HG02642 (cell line): Measurements from ENCODE around the gene UBXN4.
"Not testable (repeated sequence)": the region's sequence is repeated elsewhere in the genome, so short reads cannot be mapped to it uniquely, and the experiment has no call there.

Experiments used
- ATAC-seq: cut with Tn5 transposase; IDR thresholded peaks from one replicate; pipeline ENCODE4 v1.9.1; 2021; ENCODE audit warnings: mild to moderate bottlenecking; ENCODE audit not compliant: unreplicated experiment, poor library complexity

Gene UBXN4, protein sequence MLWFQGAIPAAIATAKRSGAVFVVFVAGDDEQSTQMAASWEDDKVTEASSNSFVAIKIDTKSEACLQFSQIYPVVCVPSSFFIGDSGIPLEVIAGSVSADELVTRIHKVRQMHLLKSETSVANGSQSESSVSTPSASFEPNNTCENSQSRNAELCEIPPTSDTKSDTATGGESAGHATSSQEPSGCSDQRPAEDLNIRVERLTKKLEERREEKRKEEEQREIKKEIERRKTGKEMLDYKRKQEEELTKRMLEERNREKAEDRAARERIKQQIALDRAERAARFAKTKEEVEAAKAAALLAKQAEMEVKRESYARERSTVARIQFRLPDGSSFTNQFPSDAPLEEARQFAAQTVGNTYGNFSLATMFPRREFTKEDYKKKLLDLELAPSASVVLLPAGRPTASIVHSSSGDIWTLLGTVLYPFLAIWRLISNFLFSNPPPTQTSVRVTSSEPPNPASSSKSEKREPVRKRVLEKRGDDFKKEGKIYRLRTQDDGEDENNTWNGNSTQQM

DNA sequence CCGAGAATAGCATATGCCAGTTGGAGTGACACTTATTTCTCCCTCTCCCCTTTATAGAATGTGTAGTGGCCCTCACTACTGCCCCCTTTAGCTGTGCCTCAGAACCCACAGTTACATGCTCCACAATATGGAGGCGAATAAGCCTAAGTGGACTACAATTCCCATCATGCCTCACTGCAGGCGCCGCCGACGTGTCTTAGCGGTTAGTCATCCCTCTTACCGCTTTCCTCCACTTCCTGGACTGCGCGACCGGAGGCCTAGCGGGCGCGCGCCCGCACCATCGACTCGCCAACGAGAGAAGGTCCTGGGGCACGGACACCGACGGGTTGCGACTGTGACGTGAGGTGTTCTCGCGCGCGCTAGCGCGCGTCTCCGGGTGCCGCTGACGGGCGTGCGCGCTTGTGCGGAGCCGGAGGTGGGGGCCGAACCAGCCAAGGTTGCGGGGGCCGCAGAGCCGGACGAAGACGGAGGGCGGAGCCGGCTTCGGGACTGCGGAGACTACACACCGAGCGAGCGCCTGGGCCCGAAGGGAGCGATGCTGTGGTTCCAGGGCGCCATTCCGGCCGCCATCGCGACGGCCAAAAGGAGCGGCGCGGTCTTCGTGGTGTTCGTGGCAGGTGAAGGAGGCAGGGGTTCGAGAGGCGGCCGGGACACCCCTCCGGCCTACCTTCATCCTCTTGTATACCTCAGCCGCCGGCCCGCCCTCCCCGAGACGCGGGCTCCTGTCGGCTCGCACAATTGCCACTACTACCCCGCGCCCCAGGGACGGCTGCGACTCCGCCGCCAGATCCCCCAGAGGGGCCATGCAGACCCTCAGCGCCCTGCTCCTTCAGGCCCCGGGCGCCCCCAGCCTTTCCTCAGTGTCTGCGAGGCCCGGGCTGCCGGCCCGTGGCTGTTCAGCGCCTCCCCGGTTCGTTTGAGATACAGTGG is at the start of gene UBXN4:
TSS of gene UBXN4 (plus strand) at position 461 of the 930 bp plus-strand sequence. CDS start at position 536, 75 bp downstream.
- peak; percentile 91 for ATAC-seq

DNA sequence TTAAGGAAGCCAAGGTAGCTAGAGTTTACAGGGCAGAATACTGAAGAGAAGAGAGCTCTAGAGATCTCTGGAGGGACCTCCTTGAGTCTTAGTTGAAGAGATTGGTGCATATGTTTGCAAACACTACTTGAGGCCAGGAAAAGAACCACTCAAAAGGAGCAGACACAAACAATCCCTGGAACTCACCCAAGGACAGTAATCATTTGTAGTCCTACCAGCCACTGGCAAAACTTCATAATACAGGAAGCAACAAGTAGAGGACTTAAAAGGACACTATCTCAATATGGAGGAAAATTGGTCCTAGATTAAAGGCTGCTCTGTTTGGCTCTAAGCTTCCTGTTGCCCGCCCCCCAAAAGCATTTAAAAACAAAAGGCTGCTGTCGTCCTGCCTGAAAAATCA is 46.9 kb upstream of the UBXN4 start:
- no peak for ATAC-seq

DNA sequence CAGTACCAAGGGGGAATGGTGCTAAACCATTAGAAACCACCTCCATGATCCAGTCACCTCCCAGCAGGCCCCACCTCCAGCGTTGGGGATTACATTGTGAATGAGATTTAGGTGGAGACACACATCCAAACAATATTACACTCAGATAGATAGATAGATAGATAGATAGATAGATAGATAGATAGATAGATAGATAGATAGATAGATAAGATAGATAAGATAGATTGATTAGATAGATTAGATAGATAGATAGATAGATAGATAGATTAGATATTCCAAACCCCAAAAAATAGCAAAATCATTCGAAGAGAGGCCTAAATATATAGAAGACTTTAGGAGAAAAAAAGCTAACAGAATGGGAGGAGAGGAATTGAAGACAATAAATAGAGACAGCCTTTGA is 42.8 kb upstream of the UBXN4 start:
- no peak for ATAC-seq

DNA sequence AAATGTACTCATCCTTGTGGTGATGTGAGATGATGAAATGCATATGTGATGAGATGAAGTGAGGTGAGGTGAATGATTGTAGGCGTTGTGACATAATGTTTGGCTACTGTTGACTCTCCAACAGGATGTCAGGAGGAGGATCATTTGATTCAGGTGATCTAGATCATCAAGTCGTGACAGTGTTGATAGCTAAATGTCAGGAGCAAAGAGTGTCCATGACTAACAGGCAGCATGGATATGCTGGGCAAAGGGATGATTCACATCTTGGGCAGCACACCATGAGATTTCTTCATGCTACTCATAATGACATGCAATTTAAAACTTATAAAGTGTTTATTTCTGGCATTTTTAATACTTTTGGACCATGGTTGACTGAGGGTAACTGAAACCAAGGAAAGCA is 40.2 kb upstream of the UBXN4 start:
- no peak for ATAC-seq

DNA sequence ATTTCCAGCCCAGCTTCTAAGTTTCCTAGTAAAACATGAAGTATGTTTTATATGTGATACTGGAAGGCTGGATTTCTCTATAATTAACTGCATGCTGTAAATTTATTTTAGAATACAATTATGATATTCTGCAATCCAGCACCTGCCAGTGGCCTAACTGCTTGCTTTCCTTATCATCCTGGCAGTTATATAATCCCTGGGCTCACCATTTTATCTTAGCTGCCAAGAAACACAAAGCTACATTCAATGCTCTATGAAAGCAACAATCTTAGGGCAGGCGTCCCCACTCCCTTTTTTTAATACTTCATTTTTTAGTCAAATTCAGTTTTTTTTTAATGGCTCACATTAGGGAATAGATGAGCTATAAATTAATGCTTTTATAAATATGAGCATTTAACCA is 38.4 kb upstream of the UBXN4 start:
- no peak for ATAC-seq

DNA sequence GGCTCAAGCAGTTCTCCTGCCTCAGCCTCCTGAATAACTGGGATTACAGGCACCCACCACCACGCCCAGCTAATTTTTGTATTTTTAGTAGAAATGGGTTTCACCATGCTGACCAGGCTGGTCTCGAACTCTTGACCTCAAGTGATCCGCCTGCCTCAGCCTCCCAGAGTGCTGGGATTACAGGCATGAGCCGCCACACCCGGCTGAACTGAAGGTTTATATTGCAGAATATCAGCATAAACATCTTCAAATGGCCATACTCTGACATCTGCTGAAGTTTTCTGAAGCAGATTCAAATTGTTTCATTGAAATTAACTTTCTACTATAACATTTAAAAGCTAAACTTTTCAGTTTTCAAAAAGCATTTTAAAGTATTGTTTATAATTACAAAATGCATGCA is 37.6 kb upstream of the UBXN4 start:
- ATAC-seq, result not testable (repeated sequence)

DNA sequence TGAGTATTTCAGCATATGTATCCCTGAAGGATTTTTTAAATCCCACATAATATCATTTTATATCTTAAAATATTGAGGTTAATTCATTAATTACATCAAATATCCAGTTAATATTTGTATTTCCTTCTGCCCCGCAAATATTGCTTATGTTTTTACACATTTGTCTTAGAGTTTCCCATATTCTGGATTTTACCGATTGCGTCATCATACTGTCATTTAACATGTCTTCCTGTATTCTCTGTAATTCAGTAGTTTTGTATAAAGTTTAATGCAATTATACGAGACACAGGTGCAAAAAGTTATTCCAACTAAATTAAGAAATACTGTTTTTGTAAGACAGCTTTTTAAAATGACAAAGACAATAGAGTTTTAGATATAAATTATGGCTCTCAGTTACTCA is 33.5 kb upstream of the UBXN4 start:
- ATAC-seq, result no peak

DNA sequence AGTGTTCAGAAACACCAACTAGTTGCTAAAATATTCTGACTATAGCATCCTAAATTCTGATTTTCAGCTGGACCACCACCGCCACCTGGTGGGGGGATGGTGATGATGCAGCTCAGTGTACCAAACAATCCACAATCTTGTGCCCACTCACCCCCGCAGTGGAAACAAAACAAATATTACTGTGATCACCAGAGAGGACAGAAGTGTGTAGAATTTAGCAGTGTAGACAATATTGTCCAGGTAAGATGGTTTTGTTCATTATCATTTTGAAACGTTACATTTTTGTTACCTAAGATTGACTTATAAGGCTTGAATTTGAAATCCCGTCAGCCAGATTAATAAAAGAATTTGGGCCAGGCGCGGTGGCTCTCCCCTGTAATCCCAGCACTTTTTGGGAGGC is 31.7 kb upstream of the UBXN4 start:
- ATAC-seq, result no peak

DNA sequence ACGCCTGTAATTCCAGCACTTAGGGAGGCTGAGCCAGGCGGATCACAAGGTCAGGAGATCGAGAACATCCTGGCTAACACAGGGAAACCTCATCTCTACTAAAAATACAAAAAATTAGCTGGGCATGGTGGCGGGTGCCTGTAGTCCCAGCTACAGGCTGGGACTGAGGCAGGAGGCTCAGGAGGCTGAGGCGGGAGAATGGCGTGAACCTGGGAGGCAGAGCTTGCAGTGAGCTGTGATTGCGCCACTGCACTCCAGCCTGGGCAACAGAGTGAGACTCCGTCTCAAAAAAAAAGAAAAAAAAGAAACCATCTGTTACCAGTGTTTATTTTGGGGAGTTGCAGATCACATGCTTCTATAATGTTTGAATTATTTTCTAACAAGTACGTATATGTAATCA is 26.6 kb upstream of the UBXN4 start:
- not testable (repeated sequence) for ATAC-seq

DNA sequence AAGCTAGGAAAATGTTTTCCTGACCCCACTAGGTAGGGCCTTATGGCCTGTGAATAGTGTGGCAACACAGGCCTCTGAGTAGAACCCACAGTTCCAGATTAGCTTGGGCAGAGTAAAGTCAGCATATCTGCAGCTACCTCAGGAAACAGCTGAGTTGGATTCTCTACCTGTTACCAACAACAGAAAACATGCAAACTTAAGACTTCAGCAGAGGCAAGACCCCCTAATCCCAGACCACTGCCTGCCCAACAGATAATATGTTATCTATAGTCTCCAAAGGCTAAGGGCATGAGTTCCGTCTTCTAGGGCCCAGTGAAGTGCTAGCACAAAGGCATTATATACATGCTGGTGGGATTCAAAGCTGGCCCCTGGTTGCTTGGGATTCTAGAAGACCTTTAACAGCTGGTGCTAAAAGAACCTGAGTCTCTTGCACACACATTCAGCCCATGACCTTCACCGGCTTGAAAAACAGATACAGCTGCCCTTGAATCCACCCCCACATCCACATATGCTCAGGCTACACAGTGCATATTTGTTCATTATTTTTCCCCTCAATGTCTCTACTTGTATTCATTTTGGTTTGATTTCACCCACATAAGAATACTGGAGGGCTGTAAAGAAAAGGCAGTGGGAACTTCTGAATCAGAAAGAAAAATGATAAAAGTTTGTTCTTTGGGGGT is 13.5 kb upstream of the UBXN4 start:
- ATAC-seq, result no peak

DNA sequence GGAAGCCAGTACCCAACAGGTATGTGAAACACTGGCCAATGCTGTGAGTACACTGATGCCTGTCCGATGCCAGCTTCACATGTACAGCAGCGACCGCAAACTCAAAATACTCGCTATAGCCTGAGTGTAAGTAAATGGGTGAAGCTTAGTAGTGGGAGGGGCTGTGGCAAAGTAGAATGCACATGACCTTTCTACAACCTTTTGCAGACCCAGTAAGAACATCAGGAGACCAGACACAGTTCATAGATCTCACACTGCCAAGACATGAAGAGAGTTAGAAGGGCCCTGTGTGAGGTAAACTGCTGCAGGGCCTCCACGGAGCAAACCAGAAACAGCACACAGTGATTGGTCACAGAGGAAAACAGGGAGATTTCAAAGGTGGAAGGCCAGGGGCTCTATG is 9.1 kb upstream of the UBXN4 start:
- no peak for ATAC-seq

DNA sequence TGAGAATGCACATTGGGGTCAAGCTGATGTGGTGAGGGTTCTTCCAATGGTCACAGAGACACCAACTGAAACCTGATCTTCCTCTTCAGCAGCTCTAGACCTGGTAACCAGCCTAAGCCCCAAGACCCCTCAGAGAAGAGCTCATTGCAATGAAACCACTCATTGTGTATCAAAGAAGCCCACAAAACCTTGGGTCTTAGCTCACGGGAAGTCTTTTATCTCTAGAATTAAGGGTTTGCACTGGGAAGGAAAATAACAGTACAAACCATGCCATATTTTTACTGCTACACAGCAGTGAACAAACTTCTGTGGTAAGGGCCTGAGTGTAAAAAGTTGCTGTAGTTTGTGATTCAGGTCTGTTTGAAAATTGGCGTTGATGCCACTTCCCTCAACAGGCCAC is 8.6 kb upstream of the UBXN4 start:
- ATAC-seq, result no peak

DNA sequence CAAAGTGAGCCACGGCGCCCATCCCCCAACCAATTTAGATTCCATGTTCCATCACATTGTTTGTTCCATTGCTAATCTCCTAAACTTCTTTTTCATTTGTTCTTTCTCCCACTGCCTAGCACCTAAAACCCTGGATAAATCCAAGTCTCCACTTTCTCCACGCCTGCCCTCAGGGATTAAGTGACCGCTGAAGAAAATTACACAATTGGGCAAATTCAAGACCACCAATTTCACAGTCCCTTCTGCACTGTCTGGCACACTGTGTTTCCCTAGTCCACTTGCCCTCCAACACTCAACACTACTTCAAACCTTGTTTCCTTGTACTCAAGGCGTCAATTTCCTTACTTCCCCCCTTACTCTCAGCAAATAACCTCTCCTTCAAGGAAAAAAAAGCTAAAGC is 5.1 kb upstream of the UBXN4 start:
- no peak for ATAC-seq

DNA sequence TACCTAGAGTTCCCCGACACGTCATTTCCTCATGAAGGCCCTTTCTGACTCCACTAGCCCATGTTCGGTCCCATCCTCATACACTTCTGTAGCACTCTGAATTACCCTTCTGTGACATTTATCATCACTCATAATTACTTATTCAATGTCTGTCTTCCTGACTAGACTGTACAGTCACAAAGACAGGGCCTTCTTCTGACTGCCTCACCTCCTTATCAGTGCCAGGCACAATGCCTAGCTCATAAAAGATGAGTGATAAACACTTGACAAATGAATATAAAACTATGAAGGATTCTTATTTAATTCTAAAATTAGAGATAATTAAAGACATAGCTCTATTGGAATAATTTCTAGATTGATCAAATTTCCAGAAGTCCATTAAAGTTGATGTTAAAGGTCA is 1.4 kb upstream of the UBXN4 start:
- ATAC-seq, result no peak

DNA sequence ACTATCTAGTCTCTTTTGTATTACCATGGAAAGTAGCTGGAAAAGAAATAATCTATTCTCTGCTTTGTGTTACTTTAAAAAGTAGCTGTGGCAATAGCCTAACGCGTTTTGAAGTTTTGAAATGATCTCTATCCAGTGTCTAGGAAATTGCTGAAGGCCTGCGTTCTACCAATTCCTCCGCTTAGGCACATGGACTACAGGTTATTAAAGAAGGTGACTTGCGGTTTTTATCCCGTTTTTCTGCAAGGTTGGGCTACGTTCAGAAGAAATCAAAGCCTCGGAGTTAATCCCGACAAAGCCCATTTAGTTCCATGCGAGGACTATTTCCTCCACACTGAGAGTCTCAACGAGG is 636 bp upstream of the UBXN4 start:
- no peak for ATAC-seq

DNA sequence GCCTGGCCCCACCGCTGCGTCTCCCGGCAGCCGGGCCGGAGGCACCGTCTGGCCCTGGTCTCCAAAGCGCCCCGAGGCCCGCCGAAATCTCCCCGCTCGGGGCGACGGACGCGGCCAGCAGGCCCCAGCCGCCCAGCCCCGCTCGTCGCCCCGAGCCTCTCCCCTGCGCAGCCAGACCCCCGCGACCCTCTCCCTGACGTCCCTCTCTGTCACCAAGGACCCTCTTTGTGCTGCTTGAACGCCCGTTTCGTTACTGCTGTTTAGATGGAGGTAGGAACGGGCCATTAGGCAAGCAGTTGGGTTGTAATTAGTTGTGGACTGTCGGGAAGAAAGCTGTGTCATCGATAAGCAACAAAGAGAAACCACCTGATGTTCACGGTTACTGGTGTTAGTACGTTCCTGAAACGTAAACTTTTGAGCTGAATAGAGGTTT is 686 bp downstream of the UBXN4 start:
- ATAC-seq, result peak; percentile 25

DNA sequence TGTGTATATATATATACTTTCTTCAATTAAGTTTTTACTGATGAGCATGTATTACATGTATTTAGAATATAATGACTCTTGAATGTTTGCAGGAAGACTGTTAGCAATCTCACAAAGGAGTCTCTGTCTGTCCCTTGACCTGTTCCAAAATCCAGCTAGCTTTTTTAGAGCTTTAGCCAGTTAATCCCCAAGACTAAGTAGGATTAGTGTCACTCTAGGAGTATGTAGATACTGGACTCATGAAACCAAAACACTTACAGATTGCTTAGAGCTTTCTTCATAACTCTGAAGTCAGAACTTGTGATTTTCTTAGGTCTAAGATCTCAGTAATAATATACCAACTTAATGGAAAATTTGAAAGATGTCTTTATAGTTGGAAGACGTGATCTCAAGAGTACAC is 2.2 kb downstream of the UBXN4 start:
- ATAC-seq, result no peak

DNA sequence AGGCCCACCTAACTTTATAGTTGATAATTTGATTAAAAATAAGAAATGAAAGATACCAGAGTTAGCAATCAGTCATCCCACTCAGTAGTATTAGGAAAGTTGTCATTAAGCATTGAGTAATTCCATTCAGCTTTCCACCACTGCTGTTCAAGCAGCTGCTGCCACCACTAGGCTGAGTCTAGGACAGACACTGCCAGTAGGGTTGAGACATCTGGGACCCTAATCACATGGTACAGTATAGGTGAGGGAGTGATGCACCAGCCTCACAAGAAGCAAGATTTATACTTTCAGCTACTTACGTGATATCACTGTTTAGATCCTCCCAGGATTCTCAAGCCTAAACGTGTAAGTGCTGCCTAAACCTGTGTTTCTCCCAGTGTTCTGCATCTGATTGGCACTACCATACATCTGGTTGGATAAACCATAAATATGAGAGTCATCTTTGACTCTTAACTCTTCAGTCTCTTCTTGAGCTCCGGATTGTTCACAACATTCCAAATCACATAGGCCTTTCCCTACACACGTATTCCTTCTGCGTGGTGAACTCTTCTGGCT is 3.2 kb downstream of the UBXN4 start:
- ATAC-seq, result peak; percentile 16

DNA sequence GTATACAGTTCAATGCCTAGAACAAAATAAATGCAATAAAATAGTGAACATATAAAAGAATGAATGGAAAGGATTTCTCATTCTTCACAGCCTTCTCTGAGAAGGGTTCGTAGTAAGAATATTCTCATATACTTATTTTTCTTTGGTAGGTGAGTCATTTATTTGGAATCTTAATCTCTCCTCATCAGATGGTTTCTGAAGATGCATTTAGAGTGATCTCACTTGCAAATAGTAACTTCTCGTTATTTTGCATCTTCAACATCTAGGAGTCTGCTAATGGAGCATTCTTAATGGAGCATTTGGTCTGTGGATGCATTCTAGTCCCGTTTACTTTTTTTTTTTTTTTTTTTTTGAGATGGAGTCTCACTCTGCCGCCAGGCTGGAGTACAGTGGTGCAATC is 3.9 kb downstream of the UBXN4 start:
- ATAC-seq, result no peak

DNA sequence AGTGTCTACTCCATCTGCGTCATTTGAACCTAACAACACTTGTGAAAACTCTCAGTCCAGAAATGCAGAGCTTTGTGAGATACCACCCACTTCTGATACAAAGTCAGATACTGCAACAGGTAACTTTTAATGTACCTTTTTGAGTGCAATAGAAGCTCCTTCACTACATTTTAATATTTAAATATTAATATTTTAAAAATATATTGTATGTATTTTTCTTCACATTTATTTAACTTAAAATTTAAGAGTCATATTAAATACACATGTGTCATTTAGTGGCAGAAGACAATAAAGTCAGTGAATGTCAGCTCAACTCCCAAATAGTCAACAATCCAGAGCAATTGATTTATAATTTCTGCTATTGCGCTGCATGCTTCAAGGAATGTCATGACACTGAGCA is 13.9 kb downstream of the UBXN4 start:
- no peak for ATAC-seq
